SJSA1 (cell line): ENCODE measurements around the gene ZNF214. TPM values are rescaled to one million over a fixed set of nuclear protein-coding genes. Genes with fewer than 3 reads are reported as not detected.
"Not testable (repeated sequence)": the region's sequence is repeated elsewhere in the genome, so short reads cannot be mapped to it uniquely, and the experiment has no call there.

Source experiments
- DNase-seq, 2 experiments: peaks; one replicate each; pipeline ENCODE4 v3.0.0-alpha.2; 2015 to 2020; ENCODE audit warnings: low spot score in 2 of 2, low read depth in 1 of 2
- H3K27ac ChIP-seq: fragments of 250-450 bp; sonication (Bioruptor Pico); 2 replicates; pipeline ENCODE4 v1.5.1; 2020; ENCODE audit warnings: mild to moderate bottlenecking, moderate library complexity
- H3K27me3 ChIP-seq: fragments of 250-450 bp; sonication (Bioruptor Pico); replicated peaks from 2 replicates; pipeline ENCODE4 v1.5.1; 2020; ENCODE audit warnings: mild to moderate bottlenecking, moderate library complexity
- H3K36me3 ChIP-seq: fragments of 250-450 bp; sonication (Bioruptor Pico); 2 replicates; pipeline ENCODE4 v1.5.1; 2020; ENCODE audit warnings: mild to moderate bottlenecking
- H3K4me1 ChIP-seq: fragments of 250-450 bp; sonication (Bioruptor Pico); replicated peaks from 2 replicates; pipeline ENCODE4 v1.6.1; 2021; ENCODE audit warnings: mild to moderate bottlenecking
- H3K4me3 ChIP-seq: fragments of 250-450 bp; sonication (Bioruptor Pico); 2 replicates; pipeline ENCODE4 v1.5.1; 2020; ENCODE audit warnings: mild to moderate bottlenecking
- H3K9me3 ChIP-seq: fragments of 250-450 bp; sonication (Bioruptor Pico); replicated peaks from 2 replicates; pipeline ENCODE4 v1.5.1; 2020; ENCODE audit warnings: mild to moderate bottlenecking
- total RNA-seq: library from RNA; depleted of rRNA; stranded (reverse); fragments of >200 nt; shearing (Covaris generic); gene quantifications from 2 replicates; pipeline ENCODE4 v1.2.3, GENCODE V29; 2014

The ZNF214 gene
- total RNA-seq, 1 experiment from 2014 or later = not detected

DNA sequence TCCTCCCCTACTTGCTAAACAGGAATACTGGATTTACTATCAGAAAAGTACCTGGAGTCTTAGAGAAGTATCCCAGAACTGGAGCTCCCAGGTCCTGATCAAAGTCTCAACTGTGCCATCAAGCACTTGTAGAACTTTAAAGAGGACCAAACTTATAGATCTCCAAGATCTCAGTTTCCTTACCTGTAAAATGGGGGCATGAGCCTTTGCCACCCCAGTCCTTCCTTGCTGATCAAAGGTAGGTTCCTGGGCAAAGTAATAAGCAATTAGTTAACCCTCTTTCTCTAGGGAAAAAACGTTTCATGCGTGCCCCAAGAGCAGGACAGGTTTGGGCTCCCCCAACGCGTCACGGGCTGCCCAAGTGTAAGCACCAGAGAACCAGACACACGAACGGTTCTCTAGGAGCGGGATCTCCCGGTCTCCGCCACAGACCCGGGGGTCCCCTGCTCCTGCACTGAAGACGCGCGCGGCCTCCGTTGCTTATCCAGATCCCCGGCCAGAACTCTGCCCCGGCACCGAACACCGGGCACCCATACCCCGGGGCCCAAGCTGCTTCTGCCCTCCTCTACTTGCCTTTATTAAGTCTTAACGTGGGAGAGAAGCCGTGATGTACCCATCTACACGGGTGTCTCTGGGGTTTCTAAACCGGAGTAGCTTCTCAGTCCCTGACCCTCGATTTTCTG is 505 bp downstream of the ZNF214 start:
- Histone ChIP-seq H3K9me3 (no peaks in the 10 kb centered on the region), H3K4me3 (no peak overlapping the region), H3K27me3 (no peaks in the 10 kb centered on the region), H3K4me1 (no peaks in the 10 kb centered on the region), H3K27ac (no peak overlapping the region), H3K36me3 (no peaks in the 10 kb centered on the region)
- no peak for DNase-seq

DNA sequence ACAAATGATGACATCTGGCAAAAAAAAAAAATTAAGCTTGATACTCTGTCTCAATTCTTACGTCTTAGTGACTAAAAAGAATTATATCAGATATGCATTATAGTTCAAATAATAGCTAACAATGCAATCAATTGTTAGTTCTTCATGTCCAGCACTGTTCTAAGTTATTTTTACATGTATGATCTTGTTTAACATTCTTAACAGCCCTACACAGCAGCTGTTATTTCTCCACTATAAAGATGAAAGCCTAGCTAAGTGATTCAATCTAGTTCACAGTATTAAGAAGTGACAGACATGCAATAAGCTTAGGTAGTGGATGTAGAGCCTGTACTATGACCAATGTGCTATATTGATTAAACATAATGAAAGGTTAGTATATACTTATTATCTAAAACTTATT is 4.1 kb downstream of the ZNF214 start:
- Histone ChIP-seq H3K4me3 (no peak overlapping the region), H3K27ac (no peak overlapping the region), H3K36me3 (no peaks in the 10 kb centered on the region), H3K9me3 (no peaks in the 10 kb centered on the region), H3K27me3 (no peaks in the 10 kb centered on the region), H3K4me1 (no peaks in the 10 kb centered on the region)
- no peak for DNase-seq

DNA sequence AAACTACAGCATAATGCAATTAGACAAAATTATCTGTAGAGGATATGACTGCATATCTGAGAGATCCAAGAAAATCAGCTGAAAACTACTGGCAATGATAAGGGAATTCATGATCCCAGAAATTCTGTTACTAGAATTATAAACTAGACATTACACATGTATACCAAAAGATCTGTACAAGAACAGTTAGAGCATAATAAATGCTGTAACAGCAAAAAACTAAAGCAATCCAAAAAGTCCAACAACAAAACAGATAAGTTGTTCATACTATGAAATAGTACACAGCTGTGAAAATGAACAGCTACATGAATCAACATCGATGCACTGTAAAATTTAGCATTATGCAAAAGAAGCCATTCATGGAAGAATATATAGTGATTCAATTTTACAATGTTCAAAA is 6.0 kb downstream of the ZNF214 start:
- no peaks in the 10 kb centered on the region for H3K36me3 ChIP-seq
- H3K9me3 ChIP-seq = no peaks in the 10 kb centered on the region
- no peaks in the 10 kb centered on the region for H3K4me1 ChIP-seq
- no peak overlapping the region for H3K4me3 ChIP-seq
- no peak overlapping the region for H3K27ac ChIP-seq
- no peaks in the 10 kb centered on the region for H3K27me3 ChIP-seq
- DNase-seq = no peak

DNA sequence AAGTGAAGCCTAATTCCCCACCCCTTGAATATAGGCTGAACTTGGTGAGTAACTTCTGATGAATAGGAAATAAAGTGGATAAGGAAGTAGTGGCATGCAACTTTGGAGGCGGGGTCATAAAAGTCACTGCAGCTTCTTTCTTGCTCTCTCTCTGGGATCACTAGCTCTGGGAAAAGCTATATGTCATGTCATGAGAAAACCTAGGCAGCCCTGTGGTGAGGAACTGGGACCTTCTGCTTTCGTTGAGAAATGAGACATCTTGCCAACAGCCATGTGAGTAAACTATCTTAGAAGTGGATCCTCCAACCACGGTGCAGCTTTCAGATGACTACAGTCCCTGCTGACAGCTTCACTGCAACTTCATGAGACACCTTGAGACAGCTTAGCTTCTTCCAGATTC is 15.7 kb downstream of the ZNF214 start:
- no peak overlapping the region for H3K27ac ChIP-seq

DNA sequence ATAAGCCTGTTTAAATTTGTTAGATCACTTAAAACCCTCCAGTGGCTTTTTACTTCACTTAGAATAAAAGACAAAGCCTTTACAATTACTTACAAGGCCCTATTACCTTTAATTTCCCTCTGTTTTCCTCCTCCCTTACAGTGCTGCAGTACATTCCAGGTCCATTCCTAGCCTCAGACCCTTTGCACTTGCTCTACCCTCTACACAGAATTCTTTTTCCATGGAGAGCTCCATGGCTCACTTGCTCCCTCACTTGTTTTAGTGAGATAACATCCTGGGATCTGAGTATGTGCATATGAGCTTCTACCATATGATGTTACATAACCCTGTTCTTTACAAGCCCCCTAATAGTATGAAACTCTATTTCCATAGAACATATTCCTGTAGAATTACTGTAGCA is 24.4 kb downstream of the ZNF214 start:
- Histone ChIP-seq H3K36me3 (no peaks in the 10 kb centered on the region), H3K9me3 (no peaks in the 10 kb centered on the region), H3K27ac (no peak overlapping the region), H3K27me3 (no peaks in the 10 kb centered on the region), H3K4me1 (no peaks in the 10 kb centered on the region), H3K4me3 (no peak overlapping the region)
- DNase-seq = no peak

More for the DNA sequence above, 15.7 kb downstream of the ZNF214 start:
- Histone ChIP-seq H3K9me3 (no peaks in the 10 kb centered on the region), H3K4me3 (no peak overlapping the region), H3K4me1 (no peaks in the 10 kb centered on the region), H3K36me3 (no peaks in the 10 kb centered on the region), H3K27me3 (no peaks in the 10 kb centered on the region)
- DNase-seq = no peak

DNA sequence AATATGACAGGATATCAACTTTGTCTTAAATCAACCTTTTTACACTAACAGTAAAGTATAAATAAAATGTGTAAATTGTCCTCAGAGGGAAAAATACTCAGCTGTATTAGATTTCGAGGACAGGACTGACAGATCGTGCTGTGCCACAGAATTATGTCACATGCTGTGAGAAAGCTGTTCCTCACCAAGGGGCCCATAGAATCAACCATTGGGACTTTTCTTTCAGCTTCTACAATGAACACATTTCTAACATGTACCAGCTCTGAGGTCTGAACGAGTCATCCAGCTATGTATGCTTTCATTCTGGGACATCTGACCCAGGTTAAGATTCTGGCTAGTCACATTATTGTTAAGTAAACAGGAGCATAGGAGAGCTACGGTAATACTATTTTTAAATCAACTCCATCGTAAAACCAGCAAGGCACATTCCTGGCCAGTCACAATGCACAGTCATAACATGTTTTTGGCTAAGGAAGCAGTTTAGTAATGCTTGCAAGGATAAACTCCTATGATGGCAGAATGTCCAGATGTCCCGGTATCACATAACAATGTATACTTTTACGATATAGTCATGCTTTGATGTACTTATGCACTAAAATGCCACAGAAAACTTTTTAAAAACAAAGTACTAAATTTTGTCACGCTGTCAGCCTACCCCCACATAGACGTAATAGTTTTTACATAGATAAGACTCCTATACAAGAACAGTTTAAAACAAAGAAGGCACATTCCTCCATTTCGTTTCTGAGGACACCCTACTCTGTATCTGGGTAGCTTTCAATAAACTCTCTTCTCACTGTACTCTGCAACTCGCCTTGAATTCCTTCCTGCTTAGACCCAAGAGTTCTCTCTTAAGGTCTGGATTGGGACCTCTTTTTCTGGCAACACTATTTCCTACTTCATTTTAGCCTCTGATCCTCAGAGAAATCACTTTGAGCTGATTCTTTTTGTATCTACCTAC is 27.4 kb downstream of the ZNF214 start:
- peak in 1 of 2 experiments; percentile 1 for DNase-seq
- Histone ChIP-seq H3K27me3 (no peaks in the 10 kb centered on the region), H3K36me3 (no peaks in the 10 kb centered on the region), H3K4me1 (no peaks in the 10 kb centered on the region), H3K4me3 (no peak overlapping the region), H3K27ac (no peak overlapping the region), H3K9me3 (no peaks in the 10 kb centered on the region)

DNA sequence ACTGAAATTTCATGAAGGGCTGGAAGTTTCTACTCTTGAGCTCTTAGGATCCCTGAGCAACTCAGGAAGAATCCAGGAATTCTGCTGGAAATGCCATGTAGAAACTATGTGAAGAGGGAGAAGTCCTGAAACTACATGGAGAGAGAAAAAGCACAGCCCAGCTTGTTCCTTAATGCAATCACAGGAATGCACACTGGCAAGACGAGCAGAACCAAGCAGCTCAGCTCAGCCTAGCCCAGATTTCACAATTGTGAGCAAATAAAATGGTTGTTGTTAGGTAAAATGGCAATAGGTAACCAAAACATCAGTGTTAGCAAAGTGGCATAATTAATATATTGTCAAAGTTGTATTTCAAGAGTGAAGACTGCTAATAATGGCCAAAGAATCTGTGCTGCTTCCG is 28.1 kb downstream of the ZNF214 start:
- no peak for DNase-seq
- H3K27ac ChIP-seq = no peak overlapping the region

DNA sequence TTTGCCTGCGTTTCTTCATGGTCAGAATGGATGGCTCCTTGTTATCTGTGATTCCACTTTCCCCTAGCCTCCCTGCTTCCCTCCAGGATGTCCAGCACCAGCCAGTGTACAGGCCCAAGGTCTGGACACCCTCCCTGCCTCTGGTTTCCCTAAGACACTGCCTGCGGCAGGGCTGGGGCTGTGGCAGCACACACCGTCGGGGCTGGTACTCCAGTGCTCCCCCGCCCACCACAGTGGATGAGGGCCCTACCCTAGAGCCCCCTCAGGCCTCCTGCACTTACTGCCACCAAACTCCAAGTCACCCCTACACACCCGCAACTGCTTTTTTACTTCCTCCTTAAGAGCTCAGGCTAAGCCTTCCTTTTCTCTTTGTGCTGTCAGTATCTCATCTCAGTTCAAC is 28.9 kb downstream of the ZNF214 start:
- Histone ChIP-seq H3K27ac (no peak overlapping the region), H3K4me3 (no peak overlapping the region), H3K36me3 (no peaks in the 10 kb centered on the region), H3K4me1 (no peaks in the 10 kb centered on the region), H3K27me3 (no peaks in the 10 kb centered on the region), H3K9me3 (no peaks in the 10 kb centered on the region)
- no peak for DNase-seq

More for the DNA sequence above, 28.1 kb downstream of the ZNF214 start:
- Histone ChIP-seq H3K4me1 (no peaks in the 10 kb centered on the region), H3K9me3 (no peaks in the 10 kb centered on the region), H3K4me3 (no peak overlapping the region), H3K27me3 (no peaks in the 10 kb centered on the region), H3K36me3 (no peaks in the 10 kb centered on the region)

DNA sequence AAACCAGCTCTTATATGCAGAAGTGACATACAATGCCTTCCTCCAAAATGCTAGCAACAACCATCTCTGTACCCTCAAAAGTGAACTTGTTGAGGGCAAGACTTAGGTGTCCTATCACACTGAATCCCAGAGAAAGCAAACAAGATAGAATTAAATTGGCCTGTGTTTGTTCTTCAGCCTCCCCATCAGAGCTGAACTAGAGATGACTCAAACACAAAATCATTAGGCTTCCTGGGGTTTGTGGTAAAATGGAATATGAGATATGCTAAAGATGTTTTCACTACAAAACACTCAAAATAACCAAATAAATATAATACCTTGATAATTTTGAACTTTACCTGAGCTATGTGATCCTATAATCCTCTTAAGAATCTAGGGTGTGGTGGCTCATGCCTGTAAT is 31.6 kb downstream of the ZNF214 start:
- Histone ChIP-seq H3K4me3 (no peak overlapping the region), H3K36me3 (no peaks in the 10 kb centered on the region), H3K9me3 (no peaks in the 10 kb centered on the region), H3K27ac (no peak overlapping the region), H3K27me3 (no peaks in the 10 kb centered on the region), H3K4me1 (no peaks in the 10 kb centered on the region)
- DNase-seq = no peak

DNA sequence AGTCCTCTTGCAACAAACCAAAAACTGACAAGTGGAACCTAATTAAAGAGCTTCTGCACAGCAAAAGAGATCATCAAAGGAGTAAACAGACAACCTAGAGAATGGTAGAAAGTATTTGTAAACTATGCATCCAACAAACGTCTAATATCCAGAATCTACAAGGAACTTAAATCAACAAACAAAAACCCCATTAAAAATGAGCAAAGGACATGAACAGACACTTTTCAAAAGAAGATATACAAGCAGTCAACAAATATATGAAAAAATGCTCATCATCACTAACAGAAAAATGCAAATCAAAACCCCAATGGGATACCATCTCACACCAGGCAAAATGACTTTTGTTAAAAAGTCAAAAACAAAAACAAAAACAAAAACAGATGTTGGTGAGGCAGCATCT is 33.7 kb downstream of the ZNF214 start:
- Histone ChIP-seq H3K36me3 (no peaks in the 10 kb centered on the region), H3K4me3 (no peak overlapping the region), H3K27me3 (no peaks in the 10 kb centered on the region), H3K4me1 (no peaks in the 10 kb centered on the region), H3K27ac (no peak overlapping the region), H3K9me3 (no peaks in the 10 kb centered on the region)
- no peak for DNase-seq

DNA sequence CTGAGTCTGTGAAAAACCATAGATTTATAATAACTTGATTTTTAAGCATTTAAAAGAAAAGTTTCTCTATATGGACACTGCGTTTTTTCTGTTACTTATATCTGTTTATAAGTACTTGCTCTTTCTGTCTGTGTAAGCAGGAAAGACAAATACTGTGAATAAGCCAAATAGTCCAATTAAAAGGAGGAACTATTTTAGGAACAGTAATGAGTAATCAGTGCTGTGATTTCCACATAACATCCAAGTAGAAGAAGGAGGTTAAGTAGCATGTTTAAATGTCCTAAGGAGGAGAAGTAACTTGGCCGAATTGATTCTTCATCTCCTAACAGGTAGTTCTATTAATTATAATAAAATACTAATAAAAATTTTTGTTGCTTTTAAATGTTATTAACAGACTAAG is 40.8 kb downstream of the ZNF214 start:
- Histone ChIP-seq H3K27me3 (no peaks in the 10 kb centered on the region), H3K36me3 (no peaks in the 10 kb centered on the region)
- no peak for DNase-seq

DNA sequence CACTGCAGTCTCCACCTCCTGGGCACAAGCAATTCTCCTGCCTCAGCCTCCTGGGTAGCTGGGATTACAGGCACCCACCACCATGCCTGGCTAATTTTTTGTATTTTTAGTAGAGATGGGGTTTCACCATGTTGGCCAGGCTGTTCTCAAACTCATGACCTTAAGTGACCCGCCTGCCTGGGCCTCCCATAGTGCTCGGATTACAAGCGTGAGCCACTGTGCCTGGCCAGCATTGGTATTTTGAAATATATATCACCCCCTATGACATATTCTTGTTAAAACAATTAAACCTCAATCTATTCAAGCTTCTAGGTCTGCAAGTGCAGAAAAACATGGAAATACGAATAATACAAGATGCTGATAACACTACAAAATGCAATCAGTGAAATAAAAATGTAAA is 50.3 kb downstream of the ZNF214 start:
- not testable (repeated sequence) for H3K36me3 ChIP-seq, H3K9me3 ChIP-seq, H3K4me3 ChIP-seq, H3K27ac ChIP-seq, H3K4me1 ChIP-seq, H3K27me3 ChIP-seq, DNase-seq

More for the DNA sequence above, 40.8 kb downstream of the ZNF214 start:
- H3K4me3 ChIP-seq = no peak overlapping the region
- no peak overlapping the region for H3K27ac ChIP-seq
- H3K4me1 ChIP-seq = no peaks in the 10 kb centered on the region
- H3K9me3 ChIP-seq = no peaks in the 10 kb centered on the region

DNA sequence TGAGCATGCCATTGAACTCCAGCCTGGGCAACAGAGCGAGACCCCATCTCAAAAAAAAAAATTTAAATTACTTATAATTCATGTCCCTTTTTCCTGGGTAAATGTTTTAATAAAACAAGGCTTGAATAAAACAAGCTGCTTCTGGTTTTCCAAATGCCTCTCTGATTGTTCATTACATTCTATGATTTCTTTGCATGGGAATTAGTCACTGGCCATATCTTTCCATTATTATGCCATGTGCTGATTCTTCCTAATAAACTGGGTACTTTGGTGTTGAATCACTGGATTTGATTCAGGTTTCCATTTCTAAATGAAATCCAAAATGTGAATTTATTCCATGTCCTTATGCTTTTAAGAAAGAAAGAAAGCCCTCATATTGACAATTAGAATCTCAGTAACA is 51.3 kb downstream of the ZNF214 start:
- Histone ChIP-seq H3K27ac (no peak overlapping the region), H3K9me3 (no peaks in the 10 kb centered on the region), H3K4me3 (no peak overlapping the region), H3K36me3 (no peaks in the 10 kb centered on the region), H3K4me1 (no peaks in the 10 kb centered on the region), H3K27me3 (no peaks in the 10 kb centered on the region)
- no peak for DNase-seq

DNA sequence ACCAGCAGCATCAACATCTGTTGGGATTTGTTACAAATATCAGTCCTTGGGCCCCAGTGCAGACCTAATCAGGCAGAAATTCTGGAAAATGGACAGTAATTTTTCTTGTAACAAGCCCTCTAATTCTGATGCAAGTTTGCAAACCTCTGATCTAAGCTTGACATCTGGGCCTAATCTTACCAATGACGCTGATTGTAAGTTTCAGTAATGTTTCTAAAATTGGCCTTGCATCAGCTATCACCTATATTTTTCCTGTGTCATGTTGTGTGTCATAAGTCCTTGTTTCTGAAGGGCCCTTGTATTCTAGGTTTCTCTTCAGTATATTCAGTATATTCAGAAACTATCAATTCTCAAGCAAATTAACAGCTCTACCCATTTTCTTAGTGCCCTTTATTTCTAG is 57.5 kb downstream of the ZNF214 start:
- Histone ChIP-seq H3K4me1 (no peaks in the 10 kb centered on the region), H3K27ac (no peak overlapping the region), H3K27me3 (no peaks in the 10 kb centered on the region), H3K4me3 (no peak overlapping the region), H3K9me3 (no peaks in the 10 kb centered on the region), H3K36me3 (no peaks in the 10 kb centered on the region)
- DNase-seq = no peak
